Measurements from ENCODE around the gene THADA.

THADA gene

GRCh38 chr2:43425659-43426058, 170.2 kb downstream of the THADA start:
- no peak for DNase-seq (ENCODE audit: extremely low spot score)
- ChIA-PET POLR2A (no interaction called here), CTCF (no interaction called here)
- TF ChIP-seq HDGF (IDR thresholded peaks at IDR 0.05; ENCODE audit: borderline replicate concordance) (no peak), FOXM1 (IDR thresholded peaks at IDR 0.05; ENCODE audit: borderline replicate concordance) (no peak), LEF1 (IDR thresholded peaks at IDR 0.05; ENCODE audit: borderline replicate concordance) (no peak), L3MBTL2 (conservative IDR thresholded peaks at IDR 0.05) (no peak), TARDBP (IDR thresholded peaks at IDR 0.05) (no peak), SUZ12 (IDR thresholded peaks at IDR 0.05) (no peak), ELF4 (IDR thresholded peaks at IDR 0.05) (no peak), CTBP1 (IDR thresholded peaks at IDR 0.05; ENCODE audit: borderline replicate concordance) (no peak), FOXA1 (IDR thresholded peaks at IDR 0.05) (no peak), SP1 (IDR thresholded peaks at IDR 0.05) (no peak), FOXK2 (IDR thresholded peaks at IDR 0.05) (no peak), NFRKB (IDR thresholded peaks at IDR 0.05) (no peak), BHLHE40 (IDR thresholded peaks at IDR 0.05; ENCODE audit: borderline replicate concordance) (no peak), PKNOX1 (IDR thresholded peaks at IDR 0.05) (no peak)

GRCh38 chr2:43424262-43425207, 171.3 kb downstream of the THADA start:
- TF ChIP-seq ARNT (IDR thresholded peaks at IDR 0.05) (no peak), PKNOX1 (IDR thresholded peaks at IDR 0.05) (peak; percentile 46), ELF4 (IDR thresholded peaks at IDR 0.05) (no peak)
- no peak for DNase-seq (ENCODE audit: extremely low spot score)
- POLR2A ChIA-PET, result no interaction called here
- CTCF ChIA-PET, result no interaction called here

- POLR2A ChIA-PET, result no interaction called here
- no peak for DNase-seq (ENCODE audit: extremely low spot score)
- CTCF ChIA-PET, result no interaction called here
- no peak for TF ChIP-seq TARDBP (IDR thresholded peaks at IDR 0.05)
- TF ChIP-seq L3MBTL2 (conservative IDR thresholded peaks at IDR 0.05), result no peak
- TF ChIP-seq BHLHE40 (IDR thresholded peaks at IDR 0.05; ENCODE audit: borderline replicate concordance), result no peak
- TF ChIP-seq PKNOX1 (IDR thresholded peaks at IDR 0.05), result no peak
- TF ChIP-seq HDGF (IDR thresholded peaks at IDR 0.05; ENCODE audit: borderline replicate concordance), result no peak
- TF ChIP-seq FOXM1 (IDR thresholded peaks at IDR 0.05; ENCODE audit: borderline replicate concordance), result no peak
- TF ChIP-seq ARNT (IDR thresholded peaks at IDR 0.05), result no peak
Measured at GRCh38 chr2:43423941-43424261, 171.9 kb downstream of the THADA start.

- ChIA-PET POLR2A (no interaction called here), CTCF (no interaction called here)
- TF ChIP-seq L3MBTL2 (conservative IDR thresholded peaks at IDR 0.05), result no peak
- no peak for TF ChIP-seq FOXA1 (IDR thresholded peaks at IDR 0.05)
- TF ChIP-seq FOXK2 (IDR thresholded peaks at IDR 0.05), result no peak
- TF ChIP-seq FOXM1 (IDR thresholded peaks at IDR 0.05; ENCODE audit: borderline replicate concordance), result no peak
- no peak for TF ChIP-seq BHLHE40 (IDR thresholded peaks at IDR 0.05; ENCODE audit: borderline replicate concordance)
- no peak for TF ChIP-seq ZNF384 (IDR thresholded peaks at IDR 0.05)
- TF ChIP-seq NFRKB (IDR thresholded peaks at IDR 0.05), result no peak
- TF ChIP-seq CTBP1 (IDR thresholded peaks at IDR 0.05; ENCODE audit: borderline replicate concordance), result no peak
- TF ChIP-seq SP1 (IDR thresholded peaks at IDR 0.05), result no peak
- TF ChIP-seq SUZ12 (IDR thresholded peaks at IDR 0.05), result no peak
- TF ChIP-seq ELF4 (IDR thresholded peaks at IDR 0.05), result no peak
- TF ChIP-seq TARDBP (IDR thresholded peaks at IDR 0.05), result no peak
- no peak for DNase-seq (ENCODE audit: extremely low spot score)
Measured at GRCh38 chr2:43421194-43421593, 174.6 kb downstream of the THADA start.

GRCh38 chr2:43420389-43420801, 175.4 kb downstream of the THADA start:
- ChIA-PET CTCF (no interaction called here), POLR2A (no interaction called here)
- TF ChIP-seq TARDBP (IDR thresholded peaks at IDR 0.05) (no peak), FOXM1 (IDR thresholded peaks at IDR 0.05; ENCODE audit: borderline replicate concordance) (no peak), SP1 (IDR thresholded peaks at IDR 0.05) (no peak)
- DNase-seq (ENCODE audit: extremely low spot score), result no peak

GRCh38 chr2:43419876-43420275, 176.0 kb downstream of the THADA start:
- no peak for DNase-seq (ENCODE audit: extremely low spot score)
- ChIA-PET CTCF (no interaction called here), POLR2A (no interaction called here)
- TF ChIP-seq FOXA1 (IDR thresholded peaks at IDR 0.05), result no peak
- TF ChIP-seq CTBP1 (IDR thresholded peaks at IDR 0.05; ENCODE audit: borderline replicate concordance), result no peak
- TF ChIP-seq SP1 (IDR thresholded peaks at IDR 0.05), result no peak
- no peak for TF ChIP-seq HDGF (IDR thresholded peaks at IDR 0.05; ENCODE audit: borderline replicate concordance)

GRCh38 chr2:43419243-43419642, 176.6 kb downstream of the THADA start:
- ChIA-PET POLR2A (no interaction called here), CTCF (no interaction called here)
- TF ChIP-seq PKNOX1 (IDR thresholded peaks at IDR 0.05) (no peak), BHLHE40 (IDR thresholded peaks at IDR 0.05; ENCODE audit: borderline replicate concordance) (no peak), TARDBP (IDR thresholded peaks at IDR 0.05) (no peak), FOXK2 (IDR thresholded peaks at IDR 0.05) (no peak), CTBP1 (IDR thresholded peaks at IDR 0.05; ENCODE audit: borderline replicate concordance) (no peak), SUZ12 (IDR thresholded peaks at IDR 0.05) (no peak), ARNT (IDR thresholded peaks at IDR 0.05) (no peak), L3MBTL2 (conservative IDR thresholded peaks at IDR 0.05) (no peak), FOXA1 (IDR thresholded peaks at IDR 0.05) (no peak), SP1 (IDR thresholded peaks at IDR 0.05) (no peak), LEF1 (IDR thresholded peaks at IDR 0.05; ENCODE audit: borderline replicate concordance) (no peak)
- no peak for DNase-seq (ENCODE audit: extremely low spot score)
